Keratinocyte (primary cell): ENCODE results near the gene CCS.

Source experiments
- CTCF ChIP-seq, 3 experiments: IDR thresholded peaks in 1 of 3; conservative IDR thresholded peaks in 1 of 3; optimal IDR thresholded peaks in 1 of 3; 2 replicates in 2 of 3; 3 replicates in 1 of 3; pipeline versions ENCODE3 to v1.5.1; 2011; ENCODE audit warnings: low read length in 3 of 3, mild to moderate bottlenecking in 3 of 3, moderate library complexity in 2 of 3, control low read depth in 1 of 3, inconsistent platforms in 1 of 3; ENCODE audit not compliant: insufficient read depth in 2 of 3; ENCODE audit errors: extremely low read depth in 1 of 3
- EZH2 ChIP-seq: IDR thresholded peaks from one replicate; pipeline ENCODE4 v1.6.1; 2012; ENCODE audit warnings: inconsistent platforms, mild to moderate bottlenecking, low read length, moderate library complexity

GRCh38 chr11:66626382-66626781 is 33.4 kb downstream of the CCS start:
- TF ChIP-seq CTCF (optimal IDR thresholded peaks at IDR 0.05 in 1 of 3, IDR thresholded peaks at IDR 0.05 in 1 of 3, conservative IDR thresholded peaks at IDR 0.05 in 1 of 3; ENCODE audit: extremely low read depth in 1 of 3, insufficient read depth in 2 of 3, low read length in 3 of 3) (no peak), EZH2 (no peak)
